Neuronal stem cell (in vitro differentiated cells): ENCODE data around the gene ALPK3.

Experiments used
- DNase-seq: peaks from one replicate; pipeline ENCODE4 v3.0.0-alpha.2; 2013; ENCODE audit warnings: low spot score
- H2AFZ ChIP-seq: one replicate; pipeline ENCODE4 v1.6.1; 2013; ENCODE audit warnings: mild to moderate bottlenecking, low read length, inconsistent platforms
- H2AK5ac ChIP-seq: 2 replicates; pipeline ENCODE4 v1.6.1; 2013; ENCODE audit warnings: low read depth, mild to moderate bottlenecking, inconsistent platforms, low read length, moderate library complexity, mixed read lengths
- H2BK120ac ChIP-seq: 2 replicates; pipeline ENCODE4 v1.6.1; 2013; ENCODE audit warnings: low read depth, mild to moderate bottlenecking, inconsistent platforms, low read length, moderate library complexity, mixed read lengths
- H2BK12ac ChIP-seq: one replicate; pipeline ENCODE4 v1.6.1; 2013; ENCODE audit warnings: low read length, inconsistent platforms
- H2BK15ac ChIP-seq: 2 replicates; pipeline ENCODE4 v1.6.1; 2013; ENCODE audit warnings: mild to moderate bottlenecking, low read length, inconsistent platforms, mixed read lengths
- H2BK5ac ChIP-seq: one replicate; pipeline ENCODE4 v1.6.1; 2013; ENCODE audit warnings: inconsistent platforms, mild to moderate bottlenecking, low read length, moderate library complexity
- H3K14ac ChIP-seq: one replicate; pipeline ENCODE4 v1.6.1; 2013; ENCODE audit warnings: low read length, inconsistent platforms
- H3K18ac ChIP-seq: 2 replicates; pipeline ENCODE4 v1.6.1; 2013; ENCODE audit warnings: low read length, inconsistent platforms
- H3K23ac ChIP-seq: 2 replicates; pipeline ENCODE4 v1.6.1; 2013; ENCODE audit warnings: low read depth, mild to moderate bottlenecking, mixed read lengths, low read length, inconsistent platforms; ENCODE audit not compliant: poor library complexity
- H3K27ac ChIP-seq: replicated peaks from 3 replicates; pipeline ENCODE4 v1.5.1; 2013; ENCODE audit warnings: low read length, inconsistent platforms
- H3K27me3 ChIP-seq, 3 experiments: 2 replicates each; pipeline ENCODE4 v1.6.1; 2013; ENCODE audit warnings: low read length in 3 of 3, mild to moderate bottlenecking in 2 of 3, inconsistent platforms in 1 of 3, low read depth in 1 of 3, mixed read lengths in 1 of 3, moderate library complexity in 1 of 3; ENCODE audit not compliant: control insufficient read depth in 3 of 3, insufficient read depth in 3 of 3
- H3K36me3 ChIP-seq, 2 donors: replicated peaks in 1 of 2; 2 replicates each; pipeline ENCODE4 v1.6.1; 2013; ENCODE audit warnings: low read length in 2 of 2; ENCODE audit not compliant: control insufficient read depth in 2 of 2, insufficient read depth in 2 of 2
- H3K4ac ChIP-seq: 2 replicates; pipeline ENCODE4 v1.6.1; 2013; ENCODE audit warnings: inconsistent platforms, mild to moderate bottlenecking, low read length, moderate library complexity
- H3K4me1 ChIP-seq, 2 donors: 1 replicate in 1 of 2; 2 replicates in 1 of 2; pipeline ENCODE4 v1.6.1; 2013; ENCODE audit warnings: low read length in 2 of 2, low read depth in 1 of 2; ENCODE audit not compliant: control insufficient read depth in 2 of 2, insufficient read depth in 1 of 2
- H3K4me2 ChIP-seq: one replicate; pipeline ENCODE4 v1.6.1; 2013; ENCODE audit warnings: mild to moderate bottlenecking, low read length, inconsistent platforms; ENCODE audit not compliant: insufficient read depth, poor library complexity, severe bottlenecking
- H3K4me3 ChIP-seq, 2 donors: 2 replicates each; pipeline ENCODE4 v1.5.1; 2013; ENCODE audit warnings: low read length in 2 of 2, mild to moderate bottlenecking in 2 of 2, inconsistent platforms in 1 of 2, moderate library complexity in 1 of 2
- H3K79me1 ChIP-seq: one replicate; pipeline ENCODE4 v1.6.1; 2013; ENCODE audit warnings: low read depth, mild to moderate bottlenecking, inconsistent platforms, low read length, moderate library complexity
- H3K9ac ChIP-seq: one replicate; pipeline ENCODE4 v1.6.1; 2013; ENCODE audit warnings: mild to moderate bottlenecking, low read depth, low read length, inconsistent platforms; ENCODE audit not compliant: poor library complexity
- H3K9me3 ChIP-seq, 2 donors: replicated peaks in 1 of 2; 2 replicates each; pipeline versions ENCODE3 to v1.6.1; 2013; ENCODE audit warnings: low read length in 2 of 2, mild to moderate bottlenecking in 2 of 2, inconsistent platforms in 1 of 2, low read depth in 1 of 2, mixed read lengths in 1 of 2, moderate library complexity in 1 of 2; ENCODE audit not compliant: control insufficient read depth in 2 of 2, insufficient read depth in 1 of 2
- H4K8ac ChIP-seq: one replicate; pipeline ENCODE4 v1.6.1; 2013; ENCODE audit warnings: low read depth, mild to moderate bottlenecking, inconsistent platforms, low read length, moderate library complexity
- H4K91ac ChIP-seq: one replicate; pipeline ENCODE4 v1.6.1; 2013; ENCODE audit warnings: low read length, low read depth, mild to moderate bottlenecking, inconsistent platforms; ENCODE audit not compliant: poor library complexity
- WGBS, 2 donors: extraction: QIAGEN DNeasy Blood & Tissue Kit; methylation state at CpG; one replicate each; pipeline ENCODE4 v1.1.7; 2013; ENCODE audit warnings: missing lambda C conversion rate in 2 of 2, mixed read lengths in 1 of 2; ENCODE audit not compliant: insufficient read length in 2 of 2, insufficient replicate concordance in 1 of 2; ENCODE audit errors: extremely low coverage in 2 of 2; 5-methylcytosine and 5-hydroxymethylcytosine counted together

ALPK3 gene

GRCh38 chr15:84857418-84858004, 40.4 kb downstream of the ALPK3 start:
- H3K9me3 ChIP-seq = no peaks in the 10 kb centered on the region
- H2AK5ac ChIP-seq = no peak overlapping the region
- H3K27ac ChIP-seq = no peak overlapping the region
- no peak for DNase-seq
- H3K4me2 ChIP-seq = no peak overlapping the region
- H2AFZ ChIP-seq = no peak overlapping the region
- no peak overlapping the region for H2BK15ac ChIP-seq
- H3K4ac ChIP-seq = no peak overlapping the region
- H3K79me1 ChIP-seq = no peaks in the 10 kb centered on the region
- no peak overlapping the region for H4K91ac ChIP-seq
- no peak overlapping the region for H3K23ac ChIP-seq
- peak overlapping the region; percentile 47 for H2BK120ac ChIP-seq
- H2BK5ac ChIP-seq = no peak overlapping the region
- no CpG with 5 or more reads among the region's 15 CpGs for WGBS, 2 donors
- no peak overlapping the region for H3K4me3 ChIP-seq
- no peak overlapping the region for H2BK12ac ChIP-seq
- H3K36me3 ChIP-seq = no peaks in the 10 kb centered on the region
- H3K14ac ChIP-seq = no peak overlapping the region
- H4K8ac ChIP-seq = no peak overlapping the region
- H3K4me1 ChIP-seq = no peaks in the 10 kb centered on the region
- H3K9ac ChIP-seq = peak overlapping the region; percentile 17
- H3K27me3 ChIP-seq = no peaks in the 10 kb centered on the region
- no peak overlapping the region for H3K18ac ChIP-seq

GRCh38 chr15:84858231-84858630, 41.1 kb downstream of the ALPK3 start:
- Histone ChIP-seq H3K23ac (no peak overlapping the region), H3K14ac (no peak overlapping the region), H3K4ac (no peak overlapping the region), H3K9me3 (no peaks in the 10 kb centered on the region), H3K18ac (no peak overlapping the region), H2BK15ac (no peak overlapping the region), H3K79me1 (no peaks in the 10 kb centered on the region), H2BK12ac (no peak overlapping the region), H2BK5ac (no peak overlapping the region), H3K36me3 (peaks cover 0 to 2% of the 10 kb centered on the region in 2 donors), H3K4me3 (no peak overlapping the region), H2BK120ac (no peak overlapping the region), H3K27me3 (no peaks in the 10 kb centered on the region), H2AK5ac (no peak overlapping the region), H4K91ac (no peak overlapping the region), H2AFZ (no peak overlapping the region), H3K27ac (no peak overlapping the region), H3K4me1 (no peaks in the 10 kb centered on the region), H3K4me2 (no peak overlapping the region), H3K9ac (no peak overlapping the region), H4K8ac (no peak overlapping the region)
- no peak for DNase-seq
- WGBS, 2 donors = no CpG with 5 or more reads among the region's 11 CpGs

- no peak overlapping the region for H3K4me3 ChIP-seq
- no peak overlapping the region for H2BK120ac ChIP-seq
- DNase-seq = no peak
- no peak overlapping the region for H4K8ac ChIP-seq
- H3K36me3 ChIP-seq = peaks cover 0 to 2% of the 10 kb centered on the region in 2 donors
- no peak overlapping the region for H3K18ac ChIP-seq
- H3K27me3 ChIP-seq = no peaks in the 10 kb centered on the region
- peaks cover 0 to 5% of the 10 kb centered on the region in 2 donors for H3K4me1 ChIP-seq
- H3K9ac ChIP-seq = no peak overlapping the region
- H3K79me1 ChIP-seq = no peaks in the 10 kb centered on the region
- H2BK12ac ChIP-seq = no peak overlapping the region
- H2BK5ac ChIP-seq = no peak overlapping the region
- H3K9me3 ChIP-seq = no peaks in the 10 kb centered on the region
- no peak overlapping the region for H3K27ac ChIP-seq
- WGBS, 2 donors = no CpG with 5 or more reads among the region's 8 CpGs
- no peak overlapping the region for H4K91ac ChIP-seq
- H3K4me2 ChIP-seq = no peak overlapping the region
- no peak overlapping the region for H3K14ac ChIP-seq
- no peak overlapping the region for H2AFZ ChIP-seq
- no peak overlapping the region for H3K23ac ChIP-seq
- H2AK5ac ChIP-seq = no peak overlapping the region
- no peak overlapping the region for H2BK15ac ChIP-seq
- H3K4ac ChIP-seq = no peak overlapping the region
These were observed 42.0 kb downstream of the ALPK3 start for GRCh38 chr15:84859144-84859543.

GRCh38 chr15:84859651-84860050, 42.5 kb downstream of the ALPK3 start:
- no peaks in the 10 kb centered on the region for H3K9me3 ChIP-seq
- H2BK5ac ChIP-seq = no peak overlapping the region
- no peak overlapping the region for H2BK120ac ChIP-seq
- H3K9ac ChIP-seq = peak overlapping the region; percentile 13
- H3K4ac ChIP-seq = no peak overlapping the region
- H2BK15ac ChIP-seq = no peak overlapping the region
- H3K4me2 ChIP-seq = no peak overlapping the region
- H2AK5ac ChIP-seq = no peak overlapping the region
- no peak overlapping the region for H3K23ac ChIP-seq
- H3K4me3 ChIP-seq = no peak overlapping the region
- no peak overlapping the region for H3K27ac ChIP-seq
- no peaks in the 10 kb centered on the region for H3K79me1 ChIP-seq
- H3K18ac ChIP-seq = peak overlapping the region; percentile 78
- H4K8ac ChIP-seq = no peak overlapping the region
- H3K4me1 ChIP-seq = peaks cover 0 to 5% of the 10 kb centered on the region in 2 donors
- H3K36me3 ChIP-seq = peaks cover 0 to 2% of the 10 kb centered on the region in 2 donors
- H4K91ac ChIP-seq = no peak overlapping the region
- no CpG with 5 or more reads among the region's 15 CpGs for WGBS, 2 donors
- no peak overlapping the region for H2AFZ ChIP-seq
- DNase-seq = no peak
- no peaks in the 10 kb centered on the region for H3K27me3 ChIP-seq
- H3K14ac ChIP-seq = no peak overlapping the region
- no peak overlapping the region for H2BK12ac ChIP-seq
